Left lung (tissue), 14 donors: ENCODE results near the gene MYH3. TPM values are rescaled to one million over a fixed set of nuclear protein-coding genes. Genes with fewer than 3 reads are reported as not detected.

Experiments
- ATAC-seq: fragments of 200-7000 bp; cut with Tn5 transposase; one replicate; pipeline ENCODE4 v1.9.1; 2020; ENCODE audit warnings: moderate library complexity
- DNase-seq, 4 donors: peaks; one replicate each; pipeline ENCODE4 v3.0.0-alpha.2; 2013 to 2020
- H3K27ac ChIP-seq, 2 donors: fragments of 200-600 bp; sonication (generic) in 1 of 2; one replicate each; pipeline versions ENCODE4 v1.5.0 to v1.8.0; 2020 to 2021
- H3K27me3 ChIP-seq, 2 donors: fragments of 200-600 bp; sonication (generic) in 1 of 2; one replicate each; pipeline versions ENCODE4 v1.5.0 to v1.8.0; 2020 to 2021
- H3K36me3 ChIP-seq, 2 donors: fragments of 200-600 bp; sonication (generic) in 1 of 2; one replicate each; pipeline versions ENCODE4 v1.5.0 to v1.8.0; 2020 to 2021
- H3K4me1 ChIP-seq, 2 donors: fragments of 200-600 bp; one replicate each; pipeline ENCODE4 v1.8.0; 2021
- H3K4me3 ChIP-seq, 2 donors: fragments of 200-600 bp; sonication (generic) in 1 of 2; one replicate each; pipeline versions ENCODE4 v1.5.0 to v1.8.0; 2020 to 2021; ENCODE audit warnings: mild to moderate bottlenecking in 1 of 2
- H3K9me3 ChIP-seq, 2 donors: fragments of 200-600 bp; sonication (generic) in 1 of 2; one replicate each; pipeline versions ENCODE4 v1.5.0 to v1.8.0; 2020 to 2021
- intact Hi-C, 2 donors: fragments of 100-400 bp; cut with DNase I; formaldehyde crosslinking; loops; one replicate each; pipeline versions ENCODE4 v1.11.2 to v1.14.2; 2022
- long read RNA-seq, 12 donors: library from polyadenylated mRNA in 2 of 12; unstranded in 2 of 12; transcript quantifications; one replicate each; pipeline ENCODE4 v2.0.0 and lab custom pipeline, GENCODE V29; 2019 to 2026
- polyA plus RNA-seq, 6 donors: library from polyadenylated mRNA; unstranded; fragments of 120-200 nt; gene quantifications; one replicate each; pipeline ENCODE4 v1.2.1, GENCODE V29; 2013; ENCODE audit not compliant: insufficient read length in 6 of 6
- total RNA-seq, 2 donors: library from RNA; stranded (reverse); fragmentation: NEBNext Ultra II Directional; extraction: Animal tissue kit (Norgen Biotek cat#: 25700); gene quantifications; one replicate each; pipeline ENCODE4 v1.2.1, GENCODE V29; 2021
- TF ChIP-seq, protein P1 (sequence below), 2 donors: fragments of 200-600 bp; sonication (generic) in 1 of 2; IDR thresholded peaks; one replicate each; pipeline versions ENCODE4 v1.5.0 to v1.8.0; 2021; ENCODE audit warnings: antibody characterized with exemption in 2 of 2
- donor health status: DM: no; HTN: yes; CAD: no.
- donor health status: DM: no; HTN: no; CAD: no.

The MYH3 gene
- total RNA-seq = 1 to 10 TPM; 1.5 to 2.9 TPM
- polyA plus RNA-seq = 1 to 10 TPM; 3.5 to 7.1 (median 4.6) TPM
- long read RNA-seq, donor 1, partial matches to known transcripts = 0 of 1 reads
- long read RNA-seq, donor 1, other reads (novel, unspliced or antisense) = 0 of 1 reads
- long read RNA-seq, donor 2, partial matches to known transcripts = 0 of 3 reads
- long read RNA-seq, donor 2, other reads (novel, unspliced or antisense) = 0 of 3 reads
- long read RNA-seq, donor 3, partial matches to known transcripts = 0 of 2 reads
- long read RNA-seq, donor 3, other reads (novel, unspliced or antisense) = 0 of 2 reads
- long read RNA-seq, donor 4 = 0 reads
- long read RNA-seq, donor 5, partial matches to known transcripts = 0 of 2 reads
- long read RNA-seq, donor 5, other reads (novel, unspliced or antisense) = 0 of 2 reads
- long read RNA-seq, donor 6, transcript MYH3-203 (3 exons, 480 nt) = major isoform, 15 of 17 reads
- long read RNA-seq, donor 6, partial matches to known transcripts = 0 of 17 reads
- long read RNA-seq, donor 6, other reads (novel, unspliced or antisense) = 0 of 17 reads
- long read RNA-seq, donor 7, partial matches to known transcripts = 0 of 4 reads
- long read RNA-seq, donor 7, other reads (novel, unspliced or antisense) = 0 of 4 reads
- long read RNA-seq, donor 8, transcript MYH3-203 (3 exons, 480 nt) = major isoform, 50 of 54 reads
- long read RNA-seq, donor 8, partial matches to known transcripts = 0 of 54 reads
- long read RNA-seq, donor 8, other reads (novel, unspliced or antisense) = 0 of 54 reads
- long read RNA-seq, donor 9, transcript MYH3-201 (2 exons, 486 nt) = minor isoform, 5 of 48 reads
- long read RNA-seq, donor 9, transcript MYH3-203 (3 exons, 480 nt) = major isoform, 43 of 48 reads
- long read RNA-seq, donor 9, partial matches to known transcripts = 0 of 48 reads
- long read RNA-seq, donor 9, other reads (novel, unspliced or antisense) = 0 of 48 reads
- long read RNA-seq, donor 10 = 0 reads
- long read RNA-seq, donor 11 = 0 reads
- long read RNA-seq, donor 12, transcript MYH3-203 (3 exons, 480 nt) = major isoform, 9 of 10 reads
- long read RNA-seq, donor 12, partial matches to known transcripts = 0 of 10 reads
- long read RNA-seq, donor 12, other reads (novel, unspliced or antisense) = 0 of 10 reads

DNA sequence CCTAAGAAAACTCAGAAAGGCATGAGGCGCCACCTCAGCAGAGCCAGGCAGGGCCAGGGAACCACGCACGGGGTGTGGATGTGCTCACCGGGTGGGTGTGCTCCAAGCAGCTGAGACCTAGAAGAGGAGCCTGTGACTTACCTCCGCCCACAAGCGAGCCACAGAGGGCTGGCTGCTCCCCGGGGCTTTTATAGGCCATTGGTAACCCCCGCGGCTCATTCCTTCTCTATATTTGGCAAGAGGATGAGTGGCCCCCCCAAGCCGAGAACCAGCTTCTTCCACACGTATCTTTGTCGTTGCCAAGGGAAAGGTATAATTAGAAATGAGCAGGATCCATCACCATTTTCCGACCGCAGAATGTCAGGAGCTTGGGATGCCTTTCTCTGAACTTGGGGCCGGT, at the start of gene MYH3:
Gene MYH3, minus strand, starts transcription at position 162 of the 400 bp plus-strand sequence. CDS start 2,245 bp downstream, outside the sequence.
- no peaks in the 10 kb centered on the region for H3K27me3 ChIP-seq
- peaks cover 0 to 7% of the 10 kb centered on the region in 2 donors for H3K4me1 ChIP-seq
- DNase-seq = no peak
- TF ChIP-seq, protein P1, sequence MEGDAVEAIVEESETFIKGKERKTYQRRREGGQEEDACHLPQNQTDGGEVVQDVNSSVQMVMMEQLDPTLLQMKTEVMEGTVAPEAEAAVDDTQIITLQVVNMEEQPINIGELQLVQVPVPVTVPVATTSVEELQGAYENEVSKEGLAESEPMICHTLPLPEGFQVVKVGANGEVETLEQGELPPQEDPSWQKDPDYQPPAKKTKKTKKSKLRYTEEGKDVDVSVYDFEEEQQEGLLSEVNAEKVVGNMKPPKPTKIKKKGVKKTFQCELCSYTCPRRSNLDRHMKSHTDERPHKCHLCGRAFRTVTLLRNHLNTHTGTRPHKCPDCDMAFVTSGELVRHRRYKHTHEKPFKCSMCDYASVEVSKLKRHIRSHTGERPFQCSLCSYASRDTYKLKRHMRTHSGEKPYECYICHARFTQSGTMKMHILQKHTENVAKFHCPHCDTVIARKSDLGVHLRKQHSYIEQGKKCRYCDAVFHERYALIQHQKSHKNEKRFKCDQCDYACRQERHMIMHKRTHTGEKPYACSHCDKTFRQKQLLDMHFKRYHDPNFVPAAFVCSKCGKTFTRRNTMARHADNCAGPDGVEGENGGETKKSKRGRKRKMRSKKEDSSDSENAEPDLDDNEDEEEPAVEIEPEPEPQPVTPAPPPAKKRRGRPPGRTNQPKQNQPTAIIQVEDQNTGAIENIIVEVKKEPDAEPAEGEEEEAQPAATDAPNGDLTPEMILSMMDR (IDR thresholded peaks at IDR 0.05) = no peak
- no peaks in the 10 kb centered on the region for H3K9me3 ChIP-seq
- no peak for ATAC-seq
- intact Hi-C loops = no loop called here
- H3K36me3 ChIP-seq = no peaks in the 10 kb centered on the region
- no peak within 1 kb of the TSS for H3K4me3 ChIP-seq
- no peak within 1 kb of the TSS for H3K27ac ChIP-seq

DNA sequence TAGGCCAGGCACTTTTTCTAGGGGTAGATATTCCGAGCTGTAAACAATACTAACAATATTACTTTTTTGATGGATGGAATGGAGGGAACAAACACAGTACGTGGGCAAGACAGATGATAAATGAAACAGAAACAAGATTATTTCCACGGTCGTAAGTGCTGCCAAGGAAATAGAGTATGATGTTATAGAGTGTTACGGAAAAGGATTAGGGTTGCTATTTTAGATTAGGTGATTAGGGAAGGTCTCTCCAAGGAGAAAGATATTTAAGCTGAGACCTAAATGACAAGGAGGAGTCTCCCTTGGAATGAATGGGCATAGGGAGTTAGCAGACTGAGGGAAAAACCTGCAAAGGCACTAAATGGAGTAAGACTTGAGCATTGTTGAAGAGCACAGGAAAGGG, 48.6 kb upstream of the MYH3 start:
- no peaks in the 10 kb centered on the region for H3K27me3 ChIP-seq
- H3K36me3 ChIP-seq = peaks cover 0 to 60% of the 10 kb centered on the region in 2 donors
- intact Hi-C loops = no loop called here
- no peaks in the 10 kb centered on the region for H3K9me3 ChIP-seq
- H3K4me1 ChIP-seq = peaks cover 0 to 3% of the 10 kb centered on the region in 2 donors
- TF ChIP-seq, protein P1 (IDR thresholded peaks at IDR 0.05) = no peak
- no peak overlapping the region for H3K4me3 ChIP-seq
- no peak for DNase-seq
- H3K27ac ChIP-seq = no peak overlapping the region
- no peak for ATAC-seq

DNA sequence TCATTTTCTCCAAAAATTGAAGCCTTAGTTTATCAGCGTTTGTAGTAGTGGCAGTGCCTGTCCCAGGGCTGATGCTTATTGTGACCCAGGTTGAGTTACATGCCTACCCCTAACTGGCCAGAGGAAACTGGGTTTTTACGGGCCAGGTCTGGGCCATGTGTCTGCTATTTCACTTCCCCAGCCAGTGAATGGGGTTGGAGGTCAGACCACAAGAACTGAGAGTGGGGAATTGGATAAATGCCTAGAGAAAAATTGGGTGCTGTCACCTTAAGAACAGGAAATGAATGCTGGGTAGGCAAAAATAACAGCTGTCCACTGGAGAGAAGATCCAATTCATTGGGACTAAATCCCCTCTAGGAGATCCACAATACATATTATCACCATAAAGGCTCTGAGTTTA, 45.5 kb upstream of the MYH3 start:
- DNase-seq = no peak

DNA sequence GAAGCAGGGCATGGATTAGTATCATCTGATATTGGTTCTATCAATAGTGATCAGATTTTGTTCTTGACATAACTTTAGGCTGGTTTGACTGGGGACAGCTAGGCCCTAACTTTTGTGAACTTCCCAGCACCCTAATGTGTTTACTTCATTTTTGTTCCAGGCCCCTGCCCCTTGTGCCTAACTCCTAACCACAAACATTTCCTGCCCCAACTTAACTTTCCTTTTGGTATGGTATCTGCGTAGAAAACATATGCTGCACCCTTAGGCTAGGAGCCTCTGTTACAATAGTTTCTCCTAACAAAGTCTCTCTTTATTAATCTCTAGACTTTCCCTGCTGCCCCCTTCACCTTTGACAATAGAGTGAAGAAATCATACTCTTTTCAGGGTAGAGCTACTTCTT, 42.7 kb upstream of the MYH3 start:
- H3K36me3 ChIP-seq = peaks cover 0 to 10% of the 10 kb centered on the region in 2 donors
- H3K4me3 ChIP-seq = no peak overlapping the region
- DNase-seq = no peak
- H3K4me1 ChIP-seq = peaks cover 7 to 38% of the 10 kb centered on the region in 2 donors
- intact Hi-C loops = no loop called here
- H3K27ac ChIP-seq = no peak overlapping the region
- no peak for ATAC-seq
- TF ChIP-seq, protein P1 (IDR thresholded peaks at IDR 0.05) = no peak
- H3K9me3 ChIP-seq = no peaks in the 10 kb centered on the region
- no peaks in the 10 kb centered on the region for H3K27me3 ChIP-seq

More for the DNA sequence above, 45.5 kb upstream of the MYH3 start:
- H3K9me3 ChIP-seq = no peaks in the 10 kb centered on the region
- ATAC-seq = no peak
- no peaks in the 10 kb centered on the region for H3K27me3 ChIP-seq
- H3K36me3 ChIP-seq = peaks cover 0 to 29% of the 10 kb centered on the region in 2 donors
- H3K4me1 ChIP-seq = peaks cover 0 to 24% of the 10 kb centered on the region in 2 donors
- no peak overlapping the region for H3K4me3 ChIP-seq
- no peak overlapping the region for H3K27ac ChIP-seq
- intact Hi-C loops = no loop called here
- TF ChIP-seq, protein P1 (IDR thresholded peaks at IDR 0.05) = no peak
